Activated CD4-positive, alpha-beta T cell treated with anti-CD3 and anti-CD28 coated beads for 36 hours (primary cell): ENCODE measurements around the gene RIPK1. TPM values are rescaled to one million over a fixed set of nuclear protein-coding genes. Genes with fewer than 3 reads are reported as not detected.
"Not testable (repeated sequence)": the region's sequence is repeated elsewhere in the genome, so short reads cannot be mapped to it uniquely, and the experiment has no call there.

ENCODE experiments used
- ATAC-seq: fragments of 200-7000 bp; cut with Tn5 transposase; one replicate; pipeline ENCODE4 v1.10.0; 2021; ENCODE audit warnings: mild to moderate bottlenecking, moderate library complexity
- CTCF ChIA-PET: fragments of 350-600 bp; sonication (Branson Sonifier 250); formaldehyde crosslinking; loops from one replicate; lab custom pipeline; 2021; ENCODE audit warnings: antibody characterized with exemption; lab: Charles Lee
- POLR2A ChIA-PET: fragments of 350-600 bp; sonication (Branson Sonifier 250); formaldehyde crosslinking; loops from one replicate; lab custom pipeline; 2021; ENCODE audit warnings: antibody characterized with exemption, inconsistent platforms; lab: Charles Lee
- DNase-seq: peaks from one replicate; pipeline ENCODE4 v3.0.0-alpha.2; 2020
- H3K27ac Mint-ChIP-seq: one replicate; pipeline ENCODE4 v1.8.0; 2021; ENCODE audit warnings: mixed read lengths
- H3K27me3 Mint-ChIP-seq: one replicate; pipeline ENCODE4 v1.8.0; 2021; ENCODE audit warnings: mixed read lengths
- H3K36me3 Mint-ChIP-seq: one replicate; pipeline ENCODE4 v1.8.0; 2021; ENCODE audit warnings: low read depth, mixed read lengths
- H3K4me1 Mint-ChIP-seq: one replicate; pipeline ENCODE4 v1.8.0; 2021; ENCODE audit warnings: mixed read lengths
- H3K4me3 Mint-ChIP-seq: one replicate; pipeline ENCODE4 v1.8.0; 2021; ENCODE audit warnings: mild to moderate bottlenecking, moderate library complexity, mixed read lengths
- H3K9me3 Mint-ChIP-seq: one replicate; pipeline ENCODE4 v1.8.0; 2021; ENCODE audit warnings: low read depth, mixed read lengths
- intact Hi-C, 2 experiments: fragments of 100-400 bp; cut with DNase I in 1 of 2; cut with micrococcal nuclease in 1 of 2; formaldehyde crosslinking; loops; one replicate each; pipeline versions ENCODE4 v1.14.2 to v1.15.1; 2022 to 2024; cut with DNase I, micrococcal nuclease
- total RNA-seq, 2 experiments: library from RNA; stranded (reverse); gene quantifications; one replicate each; pipeline ENCODE4 v1.2.3, GENCODE V29; 2021

Gene RIPK1
- total RNA-seq, 2 experiments from 2014 or later = 17.4 to 19.3 TPM

DNA sequence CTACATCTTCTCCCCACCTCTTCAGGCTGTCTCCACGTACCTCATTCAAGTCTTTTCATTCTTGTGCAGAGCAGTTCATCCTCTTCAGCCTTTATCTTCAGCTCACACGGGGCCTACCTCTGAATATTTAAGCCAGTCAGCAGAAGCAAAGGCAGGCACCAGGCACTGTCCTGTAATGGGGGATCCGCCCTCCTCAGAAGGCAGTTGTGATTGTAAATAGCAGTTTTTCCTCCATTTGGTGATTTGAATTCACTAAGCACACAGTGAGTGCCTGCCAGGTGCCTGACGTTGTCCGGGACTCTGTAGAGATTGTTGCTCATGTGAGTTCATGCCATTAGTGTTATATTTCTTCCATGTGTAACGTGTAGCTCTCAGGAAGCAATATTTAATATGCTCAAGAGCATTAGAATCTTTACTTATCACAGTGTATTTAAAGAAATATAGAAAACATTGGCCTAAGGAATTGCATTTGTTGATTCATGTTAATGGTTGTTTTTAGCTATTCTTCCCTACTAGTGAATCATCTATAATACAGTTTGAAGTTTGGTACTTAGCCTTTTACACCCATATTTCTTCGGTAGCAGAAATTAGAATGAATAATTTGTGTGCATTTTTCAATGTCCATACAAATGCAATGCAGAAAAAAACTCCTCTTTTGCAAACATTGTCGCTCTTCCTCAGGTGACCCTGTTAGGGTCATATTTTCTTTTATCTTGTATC, 68.2 kb downstream of the RIPK1 start:
- no peaks in the 10 kb centered on the region for H3K9me3 Mint-ChIP-seq
- no peak overlapping the region for H3K27ac Mint-ChIP-seq
- H3K27me3 Mint-ChIP-seq = no peaks in the 10 kb centered on the region
- ATAC-seq (no peak), DNase-seq (no peak)
- H3K4me1 Mint-ChIP-seq = peaks cover 7% of the 10 kb centered on the region
- H3K36me3 Mint-ChIP-seq = peaks cover 35% of the 10 kb centered on the region
- POLR2A ChIA-PET = no interaction called here
- H3K4me3 Mint-ChIP-seq = no peak overlapping the region
- intact Hi-C loops = no loop called here
- CTCF ChIA-PET = no interaction called here

DNA sequence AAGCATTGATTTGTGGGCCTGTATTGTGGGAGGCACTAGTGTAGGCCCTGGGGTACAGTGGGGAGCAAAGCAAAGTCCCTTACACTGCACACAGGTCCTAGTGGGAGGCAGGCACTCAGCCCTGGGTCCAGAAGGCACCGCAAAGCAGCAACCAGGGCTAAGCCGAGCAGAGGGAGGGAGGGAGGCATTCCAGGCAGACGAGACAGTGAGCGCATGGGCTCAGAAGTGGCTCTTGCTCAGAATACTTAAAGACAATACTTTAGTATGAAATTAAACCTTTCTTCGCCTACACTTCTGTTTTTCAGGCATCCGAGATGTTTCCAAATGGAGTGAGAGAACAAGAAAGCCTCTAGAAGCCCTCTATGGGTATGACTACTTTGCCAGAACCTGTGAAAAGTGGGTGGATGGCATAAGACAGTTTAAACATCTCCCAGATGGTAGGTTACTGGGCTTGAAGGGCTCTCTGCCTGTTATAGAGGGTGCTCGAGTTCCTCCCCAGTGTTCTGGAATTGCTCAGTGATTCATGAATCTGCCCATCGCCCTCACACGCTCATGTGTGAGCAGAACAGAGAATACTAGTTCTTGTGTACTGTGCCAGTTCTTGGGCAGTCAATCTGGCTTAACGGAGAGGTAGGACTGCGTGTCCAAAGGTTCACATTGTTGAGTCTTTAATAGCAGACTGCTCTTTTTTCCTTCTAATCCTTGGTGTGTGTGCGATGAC, 68.9 kb downstream of the RIPK1 start:
- H3K9me3 Mint-ChIP-seq = no peaks in the 10 kb centered on the region
- no peak for ATAC-seq
- H3K27ac Mint-ChIP-seq = no peak overlapping the region
- peaks cover 29% of the 10 kb centered on the region for H3K36me3 Mint-ChIP-seq
- CTCF ChIA-PET = no interaction called here
- H3K4me3 Mint-ChIP-seq = no peak overlapping the region
- H3K4me1 Mint-ChIP-seq = peaks cover 7% of the 10 kb centered on the region
- POLR2A ChIA-PET = no interaction called here
- no peaks in the 10 kb centered on the region for H3K27me3 Mint-ChIP-seq
- intact Hi-C loops = no loop called here
- DNase-seq = no peak

DNA sequence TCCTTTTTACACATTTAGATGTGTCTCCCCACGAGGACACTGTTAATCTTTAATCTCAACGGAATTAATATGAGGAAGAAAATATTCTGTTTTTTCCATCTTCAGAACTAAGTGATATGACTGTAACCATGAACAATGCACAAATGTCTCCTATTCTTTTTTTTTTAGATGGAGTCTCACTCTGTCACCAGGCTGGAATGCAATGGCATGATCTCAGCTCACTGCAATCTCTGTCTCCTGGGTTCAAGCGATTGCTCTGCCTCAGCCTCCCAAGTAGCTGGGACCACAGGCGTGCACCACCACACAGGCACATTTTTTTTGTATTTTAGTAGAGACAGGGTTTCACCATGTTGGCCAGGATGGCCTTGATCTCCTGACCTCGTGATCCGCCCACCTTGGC, 69.6 kb downstream of the RIPK1 start:
- peaks cover 28% of the 10 kb centered on the region for H3K36me3 Mint-ChIP-seq
- H3K4me3 Mint-ChIP-seq, intact Hi-C loops, ATAC-seq, H3K9me3 Mint-ChIP-seq, DNase-seq, H3K4me1 Mint-ChIP-seq, H3K27me3 Mint-ChIP-seq, POLR2A ChIA-PET, H3K27ac Mint-ChIP-seq: not testable (repeated sequence)
- CTCF ChIA-PET = interaction anchor here (0.6 to 0.7 kb wide), 2 partner anchors 100 to 335 kb away, joined by 3 read pairs; no protein-coding TSS in a partner anchor

DNA sequence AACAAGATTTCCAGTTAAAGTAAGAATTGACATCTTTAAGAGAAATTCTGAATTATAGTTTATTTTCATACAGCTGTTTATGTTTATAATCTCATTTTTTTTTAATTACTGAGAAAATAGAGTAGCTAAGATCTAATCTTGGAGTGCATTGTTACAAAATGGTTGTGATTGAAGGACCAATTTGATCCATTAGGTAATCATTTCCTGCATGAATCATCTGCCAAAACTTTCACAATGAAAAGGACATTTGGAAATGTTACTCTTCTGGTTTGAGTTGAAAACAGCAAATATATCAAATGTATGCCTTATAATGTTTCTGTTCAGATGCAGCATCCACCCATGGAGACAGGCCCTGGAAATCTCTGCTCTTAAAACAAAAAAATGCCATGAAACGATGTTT, 70.0 kb downstream of the RIPK1 start:
- no peak overlapping the region for H3K4me3 Mint-ChIP-seq
- H3K36me3 Mint-ChIP-seq = peaks cover 28% of the 10 kb centered on the region
- no peaks in the 10 kb centered on the region for H3K9me3 Mint-ChIP-seq
- POLR2A ChIA-PET = no interaction called here
- H3K27ac Mint-ChIP-seq = no peak overlapping the region
- CTCF ChIA-PET = interaction anchor here (0.6 to 0.9 kb wide), 5 partner anchors 71 to 840 kb away, joined by 3 read pairs; no protein-coding TSS in a partner anchor
- intact Hi-C loops = no loop called here
- H3K4me1 Mint-ChIP-seq = peaks cover 7% of the 10 kb centered on the region
- no peak for ATAC-seq
- no peak for DNase-seq
- no peaks in the 10 kb centered on the region for H3K27me3 Mint-ChIP-seq

DNA sequence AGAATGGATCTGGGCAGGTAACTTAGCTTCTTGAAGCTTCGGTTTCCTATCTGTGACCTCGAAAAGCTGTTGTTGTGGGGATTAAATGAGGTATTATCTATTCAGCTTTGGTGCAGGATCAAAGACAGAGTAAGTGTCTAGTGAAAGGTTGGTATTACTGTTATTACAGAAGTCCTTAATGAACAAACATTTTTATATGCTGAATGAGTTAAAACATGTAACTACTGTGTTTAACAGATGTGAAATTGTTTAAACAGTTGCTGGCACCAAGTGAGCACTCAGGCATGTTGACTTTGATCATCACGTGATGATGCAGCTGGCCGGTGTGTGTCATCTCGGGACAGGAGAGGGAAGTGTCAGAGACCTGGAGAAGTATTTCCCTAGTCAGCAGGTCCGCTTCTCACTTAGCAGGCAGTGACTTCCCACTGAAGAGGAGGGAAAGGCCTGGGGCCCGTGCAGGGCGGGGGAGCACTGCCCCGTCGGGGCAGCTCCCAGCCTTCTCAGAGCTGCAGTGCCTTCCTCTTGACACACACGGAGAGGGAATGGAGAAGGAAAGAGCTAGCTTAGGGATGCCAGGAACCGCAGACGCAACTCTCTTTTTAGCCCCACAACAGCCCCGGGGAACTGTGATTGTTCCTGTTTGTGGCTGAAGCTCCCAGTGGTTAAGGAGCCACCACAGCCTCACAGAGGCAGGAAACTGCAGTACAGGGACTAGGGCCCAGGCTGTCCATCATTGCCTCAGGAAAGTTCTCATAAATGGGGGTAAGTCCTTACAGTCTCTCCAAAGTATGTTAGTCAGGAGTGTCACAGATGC, 71.0 kb downstream of the RIPK1 start:
- Mint-ChIP-seq H3K4me3 (no peak overlapping the region), H3K4me1 (peaks cover 7% of the 10 kb centered on the region), H3K27ac (no peak overlapping the region), H3K9me3 (no peaks in the 10 kb centered on the region), H3K36me3 (peaks cover 30% of the 10 kb centered on the region), H3K27me3 (no peaks in the 10 kb centered on the region)
- intact Hi-C loops = no loop called here
- ATAC-seq (no peak), DNase-seq (no peak)
- ChIA-PET CTCF (interaction anchor here (0.6 to 0.9 kb wide), 3 partner anchors 61 to 839 kb away, joined by 3 read pairs; no protein-coding TSS in a partner anchor), POLR2A (no interaction called here)

DNA sequence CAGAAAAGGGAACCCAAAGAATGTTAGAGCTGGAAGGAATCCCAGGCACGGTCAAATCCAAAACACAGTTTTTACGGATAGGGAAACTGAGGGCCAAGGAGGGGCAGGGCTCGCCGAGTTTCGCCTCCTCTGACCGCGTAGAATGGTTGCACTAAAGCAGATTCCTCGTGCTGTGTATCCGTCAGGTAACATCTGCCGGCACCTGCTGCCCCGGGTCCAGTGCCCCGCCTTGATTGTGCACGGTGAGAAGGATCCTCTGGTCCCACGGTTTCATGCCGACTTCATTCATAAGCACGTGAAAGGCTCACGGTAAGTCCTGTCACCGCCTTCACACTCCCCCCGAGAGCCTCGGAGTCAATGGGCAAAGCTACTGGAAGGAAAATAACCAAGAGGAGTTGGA, 71.9 kb downstream of the RIPK1 start:
- H3K4me1 Mint-ChIP-seq = peaks cover 7% of the 10 kb centered on the region
- no peaks in the 10 kb centered on the region for H3K27me3 Mint-ChIP-seq
- intact Hi-C loops = no loop called here
- CTCF ChIA-PET = interaction anchor here (0.6 to 1.8 kb wide), 2 partner anchors 12 to 60 kb away, joined by 3 to 5 read pairs; no protein-coding TSS in a partner anchor
- no peak overlapping the region for H3K27ac Mint-ChIP-seq
- ATAC-seq (no peak), DNase-seq (no peak)
- H3K9me3 Mint-ChIP-seq = no peaks in the 10 kb centered on the region
- H3K4me3 Mint-ChIP-seq = no peak overlapping the region
- H3K36me3 Mint-ChIP-seq = peaks cover 32% of the 10 kb centered on the region
- POLR2A ChIA-PET = no interaction called here

DNA sequence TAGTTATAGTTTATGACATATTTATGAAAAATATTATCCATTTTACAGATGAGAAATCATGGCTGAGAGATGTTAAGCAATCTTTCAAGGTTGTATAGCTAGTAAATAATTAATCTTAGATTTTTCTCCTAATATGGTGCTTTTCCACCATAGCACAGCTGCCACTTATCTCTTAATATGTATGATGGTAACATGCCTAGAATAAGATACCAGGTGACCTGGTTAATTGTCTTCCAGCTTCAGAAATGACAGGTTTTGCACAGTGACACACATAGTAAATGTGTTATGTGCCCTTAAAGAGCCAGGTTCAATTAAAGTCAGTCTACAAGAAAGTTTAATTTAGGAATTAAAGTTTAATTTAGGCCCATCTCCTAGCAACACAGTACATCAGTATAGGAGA, 74.2 kb downstream of the RIPK1 start:
- ChIA-PET POLR2A (no interaction called here), CTCF (interaction anchor here (1.1 kb wide), 2 partner anchors 38 to 108 kb away, joined by 3 to 5 read pairs; no protein-coding TSS in a partner anchor)
- Mint-ChIP-seq H3K36me3 (peaks cover 32% of the 10 kb centered on the region), H3K4me1 (peaks cover 7% of the 10 kb centered on the region), H3K9me3 (no peaks in the 10 kb centered on the region), H3K4me3 (no peak overlapping the region), H3K27ac (no peak overlapping the region), H3K27me3 (no peaks in the 10 kb centered on the region)
- intact Hi-C loops = no loop called here
- DNase-seq = no peak
- ATAC-seq = no peak

DNA sequence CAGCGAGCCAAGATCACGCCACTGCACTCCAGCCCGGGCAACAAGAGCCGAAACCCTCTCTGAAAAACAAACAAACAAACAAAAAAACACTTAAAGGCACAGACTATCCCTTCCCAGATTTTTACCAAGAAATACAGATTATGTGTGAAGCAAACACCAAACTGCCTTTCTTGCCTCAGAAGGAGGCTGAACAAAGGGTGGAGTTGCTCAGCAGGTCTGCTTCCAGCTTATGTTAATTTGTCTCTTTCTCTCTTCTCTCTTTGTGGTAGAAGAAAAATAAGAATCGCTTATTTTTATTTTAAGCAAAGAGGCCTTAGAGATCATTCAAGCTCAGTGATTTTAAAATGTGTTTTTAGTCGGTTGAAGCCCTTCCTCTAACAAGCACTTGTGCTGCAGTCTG, 74.9 kb downstream of the RIPK1 start:
- intact Hi-C loops = no loop called here
- Mint-ChIP-seq H3K4me1 (peaks cover 7% of the 10 kb centered on the region), H3K9me3 (no peaks in the 10 kb centered on the region), H3K36me3 (peaks cover 27% of the 10 kb centered on the region), H3K27me3 (no peaks in the 10 kb centered on the region), H3K4me3 (no peak overlapping the region), H3K27ac (no peak overlapping the region)
- no peak for ATAC-seq
- CTCF ChIA-PET = interaction anchor here (1.1 kb wide), 2 partner anchors 22 to 38 kb away, joined by 3 read pairs; no protein-coding TSS in a partner anchor
- POLR2A ChIA-PET = no interaction called here
- no peak for DNase-seq

DNA sequence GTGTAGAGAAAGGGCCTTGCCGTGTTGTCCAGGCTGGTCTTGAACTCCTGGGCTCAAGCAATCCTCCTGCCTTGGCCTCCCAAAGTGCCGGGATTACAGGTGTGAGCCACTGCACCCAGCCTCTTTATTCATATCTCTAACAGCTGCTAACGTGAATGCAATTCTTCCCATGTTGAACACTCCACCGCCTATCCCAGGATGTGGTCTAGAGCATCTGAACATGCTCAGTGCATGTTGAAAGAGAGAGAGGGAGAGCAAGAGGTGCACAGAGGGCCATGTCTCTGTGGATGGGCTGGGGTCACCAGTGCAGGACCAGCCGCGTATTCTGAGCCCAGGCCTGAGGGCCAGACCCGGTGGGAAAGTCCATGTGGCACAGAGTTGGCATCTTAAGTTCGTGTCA, 76.3 kb downstream of the RIPK1 start:
- Mint-ChIP-seq H3K4me1 (no peaks in the 10 kb centered on the region), H3K27me3 (no peaks in the 10 kb centered on the region), H3K36me3 (peaks cover 22% of the 10 kb centered on the region), H3K9me3 (no peaks in the 10 kb centered on the region), H3K27ac (no peak overlapping the region), H3K4me3 (no peak overlapping the region)
- intact Hi-C loops = no loop called here
- ATAC-seq (no peak), DNase-seq (no peak)
- ChIA-PET CTCF (no interaction called here), POLR2A (no interaction called here)

DNA sequence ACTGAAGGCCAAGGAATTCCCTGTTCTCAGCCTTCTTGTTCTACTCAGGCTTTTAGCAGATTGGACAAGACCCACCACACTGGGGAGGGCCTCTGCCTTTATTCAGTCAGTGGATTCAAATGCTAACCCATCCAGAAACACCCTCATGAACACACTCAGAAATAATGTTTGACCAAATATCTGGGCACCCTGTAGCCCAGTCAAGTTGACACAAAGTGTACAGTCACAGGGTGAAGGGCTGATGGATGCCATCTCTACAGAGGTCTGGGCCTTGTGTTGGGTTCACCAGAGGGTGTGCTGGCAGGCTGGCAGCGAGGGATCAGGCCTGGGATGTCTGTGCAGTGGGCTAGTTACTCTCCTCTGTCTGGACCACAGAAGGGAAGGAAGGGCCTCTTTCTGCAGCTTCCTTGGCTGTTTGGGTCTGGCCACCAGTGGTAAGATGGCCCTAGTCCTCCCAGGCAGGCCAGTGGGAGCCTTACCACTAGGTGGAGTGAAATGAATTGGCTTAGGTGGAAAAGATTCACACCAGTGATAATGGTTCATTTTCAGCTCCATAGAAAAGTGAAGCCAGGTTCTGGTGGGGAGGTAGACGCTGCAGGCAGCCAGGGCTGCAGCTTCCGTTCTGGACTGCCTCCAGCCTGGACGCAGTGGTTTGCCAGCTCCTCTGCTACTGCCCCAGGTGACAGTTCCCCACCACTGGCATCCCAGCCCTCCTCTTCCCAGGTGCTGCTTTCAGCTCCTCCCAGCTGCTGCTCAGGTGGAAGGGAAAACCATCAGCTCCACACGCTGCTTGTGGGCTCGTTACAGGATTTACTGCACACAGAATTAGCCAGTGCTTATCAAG, 79.8 kb downstream of the RIPK1 start:
- Mint-ChIP-seq H3K36me3 (peaks cover 13% of the 10 kb centered on the region), H3K4me1 (no peaks in the 10 kb centered on the region), H3K9me3 (no peaks in the 10 kb centered on the region), H3K4me3 (no peak overlapping the region), H3K27ac (no peak overlapping the region), H3K27me3 (no peaks in the 10 kb centered on the region)
- ChIA-PET CTCF (interaction anchor here (0.5 to 1.6 kb wide), 3 partner anchors 103 to 833 kb away, joined by 3 to 7 read pairs (median 3); no protein-coding TSS in a partner anchor), POLR2A (no interaction called here)
- DNase-seq (no peak), ATAC-seq (no peak)
- intact Hi-C loops = no loop called here
